Loucy (cell line): Measurements from ENCODE around the gene APOBEC4.

Source experiments
- H2AFZ ChIP-seq: fragments of 200-600 bp; sonication (generic); 2 replicates; pipeline ENCODE4 v1.6.0; 2016; ENCODE audit warnings: antibody characterized with exemption, mild to moderate bottlenecking, low read length, moderate library complexity
- H3F3A ChIP-seq: fragments of 200-600 bp; 2 replicates; pipeline ENCODE4 v1.6.0; 2016; ENCODE audit warnings: antibody characterized with exemption, low read depth, mild to moderate bottlenecking
- H3K27me3 ChIP-seq: fragments of 200-600 bp; sonication (generic); 2 replicates; pipeline ENCODE4 v1.6.1; 2014; ENCODE audit warnings: low read length, mild to moderate bottlenecking; ENCODE audit not compliant: insufficient read depth, poor library complexity, severe bottlenecking
- H3K36me3 ChIP-seq: fragments of 200-600 bp; sonication (generic); 2 replicates; pipeline ENCODE4 v1.6.1; 2016; ENCODE audit warnings: low read length; ENCODE audit not compliant: insufficient read depth
- H3K4me1 ChIP-seq: fragments of 200-600 bp; sonication (generic); 2 replicates; pipeline ENCODE4 v1.5.1; 2014; ENCODE audit warnings: low read length, mild to moderate bottlenecking; ENCODE audit not compliant: insufficient read depth, poor library complexity, severe bottlenecking
- H3K4me2 ChIP-seq: fragments of 200-600 bp; sonication (generic); 2 replicates; pipeline ENCODE4 v1.6.0; 2014; ENCODE audit warnings: antibody characterized with exemption, low read length, low read depth, mild to moderate bottlenecking; ENCODE audit not compliant: poor library complexity, severe bottlenecking
- H3K4me3 ChIP-seq: fragments of 200-600 bp; sonication (generic); 2 replicates; pipeline ENCODE4 v1.5.1; 2014; ENCODE audit warnings: low read length, mild to moderate bottlenecking, mixed read lengths; ENCODE audit not compliant: poor library complexity, severe bottlenecking
- H3K79me2 ChIP-seq: fragments of 200-600 bp; sonication (generic); 2 replicates; pipeline ENCODE4 v1.6.1; 2014; ENCODE audit warnings: low read length; ENCODE audit not compliant: insufficient read depth
- H3K9ac ChIP-seq: fragments of 200-600 bp; sonication (generic); 2 replicates; pipeline ENCODE4 v1.6.0; 2014; ENCODE audit warnings: mild to moderate bottlenecking, low read depth, low read length, moderate library complexity; ENCODE audit not compliant: poor library complexity, severe bottlenecking
- H3K9me2 ChIP-seq: fragments of 200-600 bp; sonication (generic); replicated peaks from 2 replicates; pipeline ENCODE4 v1.6.1; 2016; ENCODE audit warnings: low read depth, low read length, mixed read lengths
- H3K9me3 ChIP-seq: fragments of 200-600 bp; sonication (generic); 2 replicates; pipeline ENCODE4 v1.6.1; 2014; ENCODE audit warnings: mild to moderate bottlenecking, antibody characterized with exemption, low read length, low read depth; ENCODE audit not compliant: insufficient read depth
- H4K20me1 ChIP-seq: fragments of 200-600 bp; sonication (generic); 2 replicates; pipeline ENCODE4 v1.6.0; 2014; ENCODE audit warnings: antibody characterized with exemption, low read length, mild to moderate bottlenecking; ENCODE audit not compliant: insufficient read depth, poor library complexity, severe bottlenecking
- EZH2phosphoT487 ChIP-seq: fragments of 200-600 bp; IDR thresholded peaks from 2 replicates; pipeline ENCODE4 v1.6.1; 2018; ENCODE audit warnings: antibody characterized with exemption, mild to moderate bottlenecking, moderate library complexity, borderline replicate concordance
- TF ChIP-seq, protein P1 (sequence below): fragments of 200-600 bp; sonication (generic); conservative IDR thresholded peaks from 2 replicates; pipeline ENCODE4 v1.5.1; 2014; ENCODE audit warnings: mild to moderate bottlenecking, antibody characterized with exemption, low read length

Gene APOBEC4

DNA sequence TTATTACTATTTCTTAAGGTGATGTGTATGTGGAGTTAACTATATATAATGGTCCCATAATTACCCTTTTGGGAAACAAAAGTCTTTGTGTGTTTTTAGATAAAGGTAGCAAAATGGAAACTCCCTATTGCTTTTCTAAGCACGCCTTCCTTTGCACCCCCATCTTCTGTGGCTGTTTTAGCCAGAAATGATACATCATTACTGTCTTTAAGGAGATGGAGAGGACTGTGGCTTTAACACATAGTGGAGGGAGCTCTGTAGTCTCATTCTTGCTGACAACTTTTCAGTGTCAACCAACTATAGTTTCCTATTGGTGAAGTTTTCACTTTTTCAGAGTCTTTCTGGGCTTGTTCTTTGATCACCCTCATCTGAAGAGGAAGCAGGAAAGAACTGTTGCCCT lies 1.0 kb downstream of the APOBEC4 start:
- H3K9ac ChIP-seq: no peak overlapping the region
- peak overlapping the region; percentile 10 for H3K4me2 ChIP-seq
- H4K20me1 ChIP-seq: no peaks in the 10 kb centered on the region
- H3K79me2 ChIP-seq: no peaks in the 10 kb centered on the region
- no peaks in the 10 kb centered on the region for H3K36me3 ChIP-seq
- no peak overlapping the region for H3K4me3 ChIP-seq
- no peak for TF ChIP-seq EZH2phosphoT487
- TF ChIP-seq, protein P1, sequence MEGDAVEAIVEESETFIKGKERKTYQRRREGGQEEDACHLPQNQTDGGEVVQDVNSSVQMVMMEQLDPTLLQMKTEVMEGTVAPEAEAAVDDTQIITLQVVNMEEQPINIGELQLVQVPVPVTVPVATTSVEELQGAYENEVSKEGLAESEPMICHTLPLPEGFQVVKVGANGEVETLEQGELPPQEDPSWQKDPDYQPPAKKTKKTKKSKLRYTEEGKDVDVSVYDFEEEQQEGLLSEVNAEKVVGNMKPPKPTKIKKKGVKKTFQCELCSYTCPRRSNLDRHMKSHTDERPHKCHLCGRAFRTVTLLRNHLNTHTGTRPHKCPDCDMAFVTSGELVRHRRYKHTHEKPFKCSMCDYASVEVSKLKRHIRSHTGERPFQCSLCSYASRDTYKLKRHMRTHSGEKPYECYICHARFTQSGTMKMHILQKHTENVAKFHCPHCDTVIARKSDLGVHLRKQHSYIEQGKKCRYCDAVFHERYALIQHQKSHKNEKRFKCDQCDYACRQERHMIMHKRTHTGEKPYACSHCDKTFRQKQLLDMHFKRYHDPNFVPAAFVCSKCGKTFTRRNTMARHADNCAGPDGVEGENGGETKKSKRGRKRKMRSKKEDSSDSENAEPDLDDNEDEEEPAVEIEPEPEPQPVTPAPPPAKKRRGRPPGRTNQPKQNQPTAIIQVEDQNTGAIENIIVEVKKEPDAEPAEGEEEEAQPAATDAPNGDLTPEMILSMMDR: no peak
- H3K9me2 ChIP-seq: no peaks in the 10 kb centered on the region
- H3K9me3 ChIP-seq: no peaks in the 10 kb centered on the region
- H3K4me1 ChIP-seq: peaks cover 22% of the 10 kb centered on the region
- H2AFZ ChIP-seq: peak overlapping the region; percentile 13; the same call in 1 of the 2 replicates
- no peaks in the 10 kb centered on the region for H3K27me3 ChIP-seq
- H3F3A ChIP-seq: no peaks in the 10 kb centered on the region

DNA sequence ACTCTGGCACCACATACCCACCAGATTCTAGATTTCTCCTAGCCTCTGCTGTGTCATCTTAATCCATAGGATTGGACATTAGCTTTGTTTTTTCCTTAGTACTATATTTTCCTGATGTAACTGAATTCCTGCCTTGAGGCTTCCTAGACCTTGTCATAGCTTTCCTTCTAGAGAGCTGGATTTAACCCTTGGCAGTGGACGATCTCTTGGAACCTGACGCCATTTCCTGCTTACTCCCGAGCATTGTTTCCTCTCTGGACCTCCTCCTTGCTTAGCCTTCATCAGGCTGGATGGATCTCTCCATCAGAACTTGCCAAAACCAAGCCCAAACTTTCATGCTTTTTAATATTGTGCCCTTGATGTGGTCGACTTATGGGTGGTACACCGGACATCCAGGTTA lies 1.5 kb downstream of the APOBEC4 start:
- no peak overlapping the region for H3K4me2 ChIP-seq
- TF ChIP-seq EZH2phosphoT487: no peak
- TF ChIP-seq, protein P1: no peak

DNA sequence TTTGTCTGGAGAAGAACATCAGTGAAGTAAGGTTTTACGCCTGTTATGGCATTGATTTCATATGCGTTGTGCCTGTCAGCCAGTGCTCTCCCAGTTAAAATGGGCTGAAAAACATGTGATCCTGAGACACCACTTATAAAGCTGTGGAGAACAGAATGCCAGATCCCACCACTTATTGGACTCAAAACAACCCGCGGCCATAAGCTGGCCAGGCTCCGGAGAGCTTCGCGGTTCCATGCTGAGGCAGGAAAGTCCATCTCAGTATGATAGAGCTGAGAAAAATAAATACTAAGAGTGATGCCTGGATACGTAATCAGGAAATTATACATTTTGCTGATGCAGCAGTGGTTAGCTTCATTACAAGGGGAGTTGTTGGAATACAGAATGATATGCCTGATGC lies 5.1 kb downstream of the APOBEC4 start:
- H3K4me1 ChIP-seq: peaks cover 13% of the 10 kb centered on the region
- no peak overlapping the region for H3K4me2 ChIP-seq
- no peak overlapping the region for H3K9ac ChIP-seq
- no peak for TF ChIP-seq EZH2phosphoT487
- TF ChIP-seq, protein P1: no peak
- H3K9me2 ChIP-seq: no peaks in the 10 kb centered on the region
- no peak overlapping the region for H2AFZ ChIP-seq
- H3F3A ChIP-seq: no peaks in the 10 kb centered on the region; the same call in 1 of the 2 replicates
- no peaks in the 10 kb centered on the region for H3K79me2 ChIP-seq
- H3K27me3 ChIP-seq: no peaks in the 10 kb centered on the region
- H4K20me1 ChIP-seq: no peaks in the 10 kb centered on the region
- no peak overlapping the region for H3K4me3 ChIP-seq
- H3K36me3 ChIP-seq: no peaks in the 10 kb centered on the region
- H3K9me3 ChIP-seq: no peaks in the 10 kb centered on the region

More for the DNA sequence above, 1.5 kb downstream of the APOBEC4 start:
- Histone ChIP-seq H3K9ac (no peak overlapping the region), H3K4me1 (peaks cover 22% of the 10 kb centered on the region), H3K4me3 (no peak overlapping the region), H3K36me3 (no peaks in the 10 kb centered on the region), H4K20me1 (no peaks in the 10 kb centered on the region), H3K79me2 (no peaks in the 10 kb centered on the region), H2AFZ (no peak overlapping the region), H3K9me3 (no peaks in the 10 kb centered on the region), H3F3A (no peaks in the 10 kb centered on the region), H3K9me2 (no peaks in the 10 kb centered on the region), H3K27me3 (no peaks in the 10 kb centered on the region)
